Measurements from ENCODE around the gene FRY. TPM values are rescaled to one million over a fixed set of nuclear protein-coding genes. Genes with fewer than 3 reads are reported as not detected.

FRY gene
- total and polyA plus RNA-seq, 10 donors = 0.80 to 30.0 (median 23.5) TPM

DNA sequence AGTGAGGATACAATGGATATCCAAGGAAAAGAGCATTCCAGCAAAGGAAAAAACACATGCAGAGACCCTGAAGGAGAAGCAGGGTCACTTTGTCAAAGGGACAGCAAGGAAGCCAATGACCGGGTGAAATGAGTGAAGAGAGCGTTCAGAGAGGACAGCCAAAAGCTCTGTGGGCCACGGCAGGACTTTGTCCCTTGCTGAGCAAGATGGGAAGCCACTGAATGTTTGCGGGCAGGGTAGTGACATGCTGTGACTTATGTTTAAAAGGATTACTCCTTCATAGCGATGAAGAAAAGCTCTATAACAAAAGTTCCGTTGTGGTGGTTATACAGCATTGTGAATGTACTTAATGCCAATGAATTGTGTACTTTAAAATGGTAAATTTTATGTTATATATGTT, 267.1 kb downstream of the FRY start:
- intact Hi-C loops (cut with DNase I; ENCODE audit: low total_unique reads) = no loop called here
- Histone ChIP-seq H3K4me3 (no peak overlapping the region), H3K27me3 (replicated peaks in 1 of 7) (peaks cover 0 to 13% (median 0%) of the 10 kb centered on the region in 7 donors), H3K36me3 (peaks cover 0 to 30% (median 4%) of the 10 kb centered on the region in 6 donors), H3K9me3 (no peaks in the 10 kb centered on the region), H3K4me1 (no peaks in the 10 kb centered on the region), H3K27ac (no peak overlapping the region)
- 91 to 99% (median 97%) methylated on average over 6 of the region's 6 CpGs for WGBS, 5 donors
- no peak for DNase-seq
- TF ChIP-seq POLR2AphosphoS5 (IDR thresholded peaks at IDR 0.05) = no peak
- no peak for TF ChIP-seq POLR2A (IDR thresholded peaks at IDR 0.05)
- TF ChIP-seq, protein P1, sequence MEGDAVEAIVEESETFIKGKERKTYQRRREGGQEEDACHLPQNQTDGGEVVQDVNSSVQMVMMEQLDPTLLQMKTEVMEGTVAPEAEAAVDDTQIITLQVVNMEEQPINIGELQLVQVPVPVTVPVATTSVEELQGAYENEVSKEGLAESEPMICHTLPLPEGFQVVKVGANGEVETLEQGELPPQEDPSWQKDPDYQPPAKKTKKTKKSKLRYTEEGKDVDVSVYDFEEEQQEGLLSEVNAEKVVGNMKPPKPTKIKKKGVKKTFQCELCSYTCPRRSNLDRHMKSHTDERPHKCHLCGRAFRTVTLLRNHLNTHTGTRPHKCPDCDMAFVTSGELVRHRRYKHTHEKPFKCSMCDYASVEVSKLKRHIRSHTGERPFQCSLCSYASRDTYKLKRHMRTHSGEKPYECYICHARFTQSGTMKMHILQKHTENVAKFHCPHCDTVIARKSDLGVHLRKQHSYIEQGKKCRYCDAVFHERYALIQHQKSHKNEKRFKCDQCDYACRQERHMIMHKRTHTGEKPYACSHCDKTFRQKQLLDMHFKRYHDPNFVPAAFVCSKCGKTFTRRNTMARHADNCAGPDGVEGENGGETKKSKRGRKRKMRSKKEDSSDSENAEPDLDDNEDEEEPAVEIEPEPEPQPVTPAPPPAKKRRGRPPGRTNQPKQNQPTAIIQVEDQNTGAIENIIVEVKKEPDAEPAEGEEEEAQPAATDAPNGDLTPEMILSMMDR (IDR thresholded peaks at IDR 0.05 in 8 of 11, conservative IDR thresholded peaks at IDR 0.05 in 3 of 11) = no peak

DNA sequence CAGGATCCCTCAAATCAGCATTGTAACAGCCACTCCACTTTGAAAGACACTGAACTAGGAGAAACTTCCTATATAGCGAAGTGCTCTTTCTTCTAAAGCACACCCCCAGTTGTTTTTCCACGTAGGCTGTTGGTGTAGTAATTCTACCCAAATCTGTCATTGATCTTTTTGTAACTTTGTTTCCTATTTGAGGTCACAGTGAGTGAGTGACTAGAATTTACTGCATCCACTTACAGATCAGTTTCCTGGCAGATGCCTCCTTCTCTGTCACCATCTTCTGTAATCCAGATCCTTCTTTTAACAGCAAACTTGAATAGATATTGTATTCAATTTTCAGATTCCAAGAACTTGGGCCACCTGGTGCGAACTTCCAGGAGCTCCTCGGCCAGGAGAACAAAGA, 268.3 kb downstream of the FRY start:
- H3K4me1 ChIP-seq = no peaks in the 10 kb centered on the region
- H3K4me3 ChIP-seq = no peak overlapping the region
- H3K36me3 ChIP-seq = peaks cover 0 to 18% (median 4%) of the 10 kb centered on the region in 6 donors
- TF ChIP-seq POLR2A (IDR thresholded peaks at IDR 0.05) = no peak
- TF ChIP-seq POLR2AphosphoS5 (IDR thresholded peaks at IDR 0.05) = no peak
- intact Hi-C loops (cut with DNase I; ENCODE audit: low total_unique reads) = loop anchor here (10.0 kb wide), 1 partner anchor 275 kb away; no protein-coding TSS in a partner anchor
- no peaks in the 10 kb centered on the region for H3K9me3 ChIP-seq
- H3K27me3 ChIP-seq (replicated peaks in 1 of 7) = peaks cover 0 to 13% (median 0%) of the 10 kb centered on the region in 7 donors
- WGBS, 5 donors = 42 to 56% (median 47%) methylated on average over 4 of the region's 4 CpGs
- H3K27ac ChIP-seq = no peak overlapping the region
- no peak for DNase-seq

DNA sequence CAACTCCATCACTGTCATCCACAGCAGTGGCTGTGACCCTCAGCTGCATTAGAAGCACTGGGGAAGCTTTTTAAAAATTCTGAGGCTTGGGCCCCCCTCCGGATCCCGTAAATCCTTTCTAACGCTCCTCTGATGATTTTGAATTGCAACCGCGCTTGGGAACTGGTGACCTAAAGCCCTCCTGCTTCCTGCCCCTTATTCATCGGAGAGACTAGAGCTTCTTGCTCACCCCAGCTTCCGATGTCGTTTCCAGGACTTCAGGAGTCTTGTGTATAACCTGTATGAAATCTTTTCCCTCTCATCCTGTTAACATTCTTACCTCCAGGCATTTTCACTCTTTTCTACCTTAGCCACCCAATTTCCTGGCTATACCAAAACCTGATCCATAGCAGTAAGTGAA, 268.8 kb downstream of the FRY start:
- 15 to 28% (median 17%) methylated on average over 8 of the region's 8 CpGs for WGBS, 5 donors
- TF ChIP-seq, protein P1 (IDR thresholded peaks at IDR 0.05 in 8 of 11, conservative IDR thresholded peaks at IDR 0.05 in 3 of 11) = no peak
- TF ChIP-seq POLR2AphosphoS5 (IDR thresholded peaks at IDR 0.05) = no peak
- TF ChIP-seq POLR2A (IDR thresholded peaks at IDR 0.05) = no peak
- Histone ChIP-seq H3K36me3 (peaks cover 0 to 13% (median 2%) of the 10 kb centered on the region in 6 donors), H3K4me3 (no peak overlapping the region), H3K27ac (no peak overlapping the region), H3K27me3 (replicated peaks in 1 of 7) (peaks cover 0 to 13% (median 0%) of the 10 kb centered on the region in 7 donors), H3K9me3 (no peaks in the 10 kb centered on the region), H3K4me1 (no peaks in the 10 kb centered on the region)
- intact Hi-C loops (cut with DNase I; ENCODE audit: low total_unique reads) = loop anchor here (10.0 kb wide), 1 partner anchor 276 kb away; no protein-coding TSS in a partner anchor
- DNase-seq = no peak

DNA sequence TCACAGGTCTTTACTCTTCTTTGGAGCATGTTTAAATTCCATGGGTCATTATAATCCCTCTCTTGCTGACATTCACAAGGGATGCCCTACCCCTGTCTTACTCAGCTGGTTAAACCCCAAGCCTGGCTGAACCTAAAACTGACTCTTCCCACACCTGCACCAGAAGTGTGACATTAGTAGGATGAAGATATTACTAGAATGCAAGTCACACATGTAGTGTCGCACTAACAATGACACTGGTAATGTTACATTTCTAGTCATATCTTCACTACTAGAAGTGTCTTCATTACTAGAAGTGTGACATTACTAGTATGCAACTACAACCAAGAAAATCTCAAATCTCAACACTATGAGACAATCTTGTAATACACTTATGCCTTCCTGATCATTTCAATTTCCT, 269.3 kb downstream of the FRY start:
- intact Hi-C loops (cut with DNase I; ENCODE audit: low total_unique reads) = loop anchor here (10.0 kb wide), 1 partner anchor 276 kb away; no protein-coding TSS in a partner anchor
- Histone ChIP-seq H3K27ac (no peak overlapping the region), H3K9me3 (no peaks in the 10 kb centered on the region), H3K36me3 (peaks cover 0 to 8% (median 0%) of the 10 kb centered on the region in 6 donors), H3K4me3 (no peak overlapping the region), H3K27me3 (replicated peaks in 1 of 7) (peaks cover 0 to 13% (median 0%) of the 10 kb centered on the region in 7 donors), H3K4me1 (no peaks in the 10 kb centered on the region)
- 85 to 97% (median 92%) methylated on average over 1 of the region's 1 CpG for WGBS, 5 donors
- TF ChIP-seq POLR2AphosphoS5 (IDR thresholded peaks at IDR 0.05) = no peak
- TF ChIP-seq, protein P1 (IDR thresholded peaks at IDR 0.05 in 8 of 11, conservative IDR thresholded peaks at IDR 0.05 in 3 of 11) = no peak
- TF ChIP-seq POLR2A (IDR thresholded peaks at IDR 0.05) = no peak
- no peak for DNase-seq
